ENCODE results near the gene EXOC6B.

The EXOC6B gene

DNA sequence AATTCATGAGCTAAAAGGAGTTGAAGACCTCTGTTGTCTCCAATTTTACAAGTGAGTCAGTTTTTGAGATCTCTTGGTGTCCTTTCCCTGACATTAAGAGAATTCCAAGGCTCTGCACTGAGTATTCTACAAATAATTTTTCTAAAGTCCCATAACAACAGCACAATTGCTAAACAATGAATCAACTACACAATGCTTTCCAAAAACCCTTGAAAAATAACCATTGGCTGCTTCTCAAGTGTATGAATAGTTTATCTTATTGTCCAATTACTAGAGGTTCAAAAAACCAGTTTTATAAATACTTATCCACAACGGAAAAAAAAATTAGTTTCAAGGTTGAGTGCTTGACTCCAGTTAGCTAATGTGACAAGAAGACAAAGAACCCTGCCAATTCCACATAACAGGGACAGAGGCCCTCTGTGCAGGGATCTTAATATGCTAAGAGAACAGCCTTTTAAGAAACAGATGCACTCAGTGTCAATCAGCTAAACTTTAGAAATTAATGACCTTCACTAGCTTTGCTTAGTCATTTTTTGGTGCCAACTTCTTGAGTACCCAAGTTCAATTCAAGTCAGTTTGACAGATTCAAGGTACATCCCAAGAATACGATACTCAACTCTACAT is 411.6 kb downstream of the EXOC6B start:
- no peak for ATAC-seq
- TF ChIP-seq CSDC2 (CRISPR knock-in tag; IDR thresholded peaks at IDR 0.05) (no peak), ISL1 (CRISPR knock-in tag; IDR thresholded peaks at IDR 0.05) (peak; percentile 29; the same call in 1 of the 2 replicates), TOX (CRISPR knock-in tag; IDR thresholded peaks at IDR 0.05; ENCODE audit: borderline replicate concordance) (no peak)

DNA sequence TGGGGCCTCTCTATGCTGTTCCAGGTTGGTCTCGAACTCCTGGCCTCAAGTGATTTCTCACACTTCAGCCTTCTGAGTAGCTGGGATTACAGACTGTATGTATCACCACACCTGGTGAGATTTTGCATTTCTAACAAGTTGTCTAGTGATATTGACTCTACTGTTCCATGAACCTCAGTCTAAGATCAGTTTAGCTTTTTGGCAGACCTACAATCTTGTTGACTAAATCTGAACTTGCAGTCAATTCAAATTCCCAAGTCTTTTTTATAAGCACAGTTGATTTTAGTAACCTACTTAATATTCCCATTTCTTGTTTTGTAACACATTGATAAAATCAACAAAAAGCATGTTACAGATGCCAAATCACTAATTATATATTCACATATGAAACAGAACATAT is 412.1 kb downstream of the EXOC6B start:
- TF ChIP-seq PPARA (CRISPR knock-in tag; IDR thresholded peaks at IDR 0.05; ENCODE audit: borderline replicate concordance) (no peak), TCF4 (CRISPR knock-in tag; IDR thresholded peaks at IDR 0.05; ENCODE audit: borderline replicate concordance) (no peak), ZFP3 (CRISPR knock-in tag; IDR thresholded peaks at IDR 0.05) (no peak), ESRRG (CRISPR knock-in tag; IDR thresholded peaks at IDR 0.05) (no peak), ZNF8 (CRISPR knock-in tag; IDR thresholded peaks at IDR 0.05) (no peak), CSDC2 (CRISPR knock-in tag; IDR thresholded peaks at IDR 0.05) (no peak), ZFP30 (CRISPR knock-in tag; IDR thresholded peaks at IDR 0.05) (no peak), OSR1 (CRISPR knock-in tag; IDR thresholded peaks at IDR 0.05) (no peak), TOX (CRISPR knock-in tag; IDR thresholded peaks at IDR 0.05; ENCODE audit: borderline replicate concordance) (no peak)
- TF ChIP-seq, protein P1, sequence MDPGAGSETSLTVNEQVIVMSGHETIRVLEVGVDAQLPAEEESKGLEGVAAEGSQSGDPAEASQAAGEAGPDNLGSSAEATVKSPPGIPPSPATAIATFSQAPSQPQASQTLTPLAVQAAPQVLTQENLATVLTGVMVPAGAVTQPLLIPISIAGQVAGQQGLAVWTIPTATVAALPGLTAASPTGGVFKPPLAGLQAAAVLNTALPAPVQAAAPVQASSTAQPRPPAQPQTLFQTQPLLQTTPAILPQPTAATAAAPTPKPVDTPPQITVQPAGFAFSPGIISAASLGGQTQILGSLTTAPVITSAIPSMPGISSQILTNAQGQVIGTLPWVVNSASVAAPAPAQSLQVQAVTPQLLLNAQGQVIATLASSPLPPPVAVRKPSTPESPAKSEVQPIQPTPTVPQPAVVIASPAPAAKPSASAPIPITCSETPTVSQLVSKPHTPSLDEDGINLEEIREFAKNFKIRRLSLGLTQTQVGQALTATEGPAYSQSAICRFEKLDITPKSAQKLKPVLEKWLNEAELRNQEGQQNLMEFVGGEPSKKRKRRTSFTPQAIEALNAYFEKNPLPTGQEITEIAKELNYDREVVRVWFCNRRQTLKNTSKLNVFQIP (CRISPR knock-in tag; IDR thresholded peaks at IDR 0.05; ENCODE audit: borderline replicate concordance, low read depth): no peak

DNA sequence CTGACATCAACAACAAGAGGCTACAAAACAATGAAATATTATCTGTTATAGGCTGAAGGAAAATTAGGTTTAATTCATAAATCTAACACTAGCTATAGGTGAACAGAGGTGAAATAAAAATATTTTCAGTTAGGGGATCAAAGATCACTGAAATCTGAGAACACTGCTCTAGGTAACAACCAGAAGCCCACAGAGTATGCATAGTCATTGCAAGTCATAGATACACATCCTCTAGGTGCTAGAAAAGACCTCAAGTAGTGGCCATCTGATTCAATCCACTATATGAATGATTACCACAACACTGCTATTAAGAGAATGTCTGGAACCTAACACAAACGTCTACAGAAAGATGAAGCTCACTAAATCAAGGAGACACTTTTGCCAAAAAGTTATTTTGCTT is 413.6 kb downstream of the EXOC6B start:
- TF ChIP-seq PPARA (CRISPR knock-in tag; IDR thresholded peaks at IDR 0.05; ENCODE audit: borderline replicate concordance): no peak
- no peak for TF ChIP-seq RARB (CRISPR knock-in tag; IDR thresholded peaks at IDR 0.05)
- TF ChIP-seq ISL1 (CRISPR knock-in tag; IDR thresholded peaks at IDR 0.05): no peak
- no peak for TF ChIP-seq ARNTL (CRISPR knock-in tag; IDR thresholded peaks at IDR 0.05; ENCODE audit: borderline replicate concordance, low read depth)
- TF ChIP-seq, protein P2, sequence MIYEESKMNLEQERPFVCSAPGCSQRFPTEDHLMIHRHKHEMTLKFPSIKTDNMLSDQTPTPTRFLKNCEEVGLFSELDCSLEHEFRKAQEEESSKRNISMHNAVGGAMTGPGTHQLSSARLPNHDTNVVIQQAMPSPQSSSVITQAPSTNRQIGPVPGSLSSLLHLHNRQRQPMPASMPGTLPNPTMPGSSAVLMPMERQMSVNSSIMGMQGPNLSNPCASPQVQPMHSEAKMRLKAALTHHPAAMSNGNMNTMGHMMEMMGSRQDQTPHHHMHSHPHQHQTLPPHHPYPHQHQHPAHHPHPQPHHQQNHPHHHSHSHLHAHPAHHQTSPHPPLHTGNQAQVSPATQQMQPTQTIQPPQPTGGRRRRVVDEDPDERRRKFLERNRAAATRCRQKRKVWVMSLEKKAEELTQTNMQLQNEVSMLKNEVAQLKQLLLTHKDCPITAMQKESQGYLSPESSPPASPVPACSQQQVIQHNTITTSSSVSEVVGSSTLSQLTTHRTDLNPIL (CRISPR knock-in tag; IDR thresholded peaks at IDR 0.05; ENCODE audit: low read depth): no peak
- no peak for TF ChIP-seq TCF4 (CRISPR knock-in tag; IDR thresholded peaks at IDR 0.05; ENCODE audit: borderline replicate concordance)
- TF ChIP-seq TOX (CRISPR knock-in tag; IDR thresholded peaks at IDR 0.05; ENCODE audit: borderline replicate concordance): no peak
- TF ChIP-seq BACH2 (CRISPR knock-in tag; IDR thresholded peaks at IDR 0.05; ENCODE audit: borderline replicate concordance): no peak
- no peak for TF ChIP-seq ZFP30 (CRISPR knock-in tag; IDR thresholded peaks at IDR 0.05)
- no peak for TF ChIP-seq ZFP3 (CRISPR knock-in tag; IDR thresholded peaks at IDR 0.05)
- no peak for TF ChIP-seq OSR1 (CRISPR knock-in tag; IDR thresholded peaks at IDR 0.05)
- TF ChIP-seq ZC3H10 (CRISPR knock-in tag; IDR thresholded peaks at IDR 0.05): no peak
- no peak for TF ChIP-seq GLIS3 (CRISPR knock-in tag; IDR thresholded peaks at IDR 0.05)
- no peak for TF ChIP-seq SNAI2 (CRISPR knock-in tag; IDR thresholded peaks at IDR 0.05)
- no peak for TF ChIP-seq ESRRG (CRISPR knock-in tag; IDR thresholded peaks at IDR 0.05)
- TF ChIP-seq CSDC2 (CRISPR knock-in tag; IDR thresholded peaks at IDR 0.05): no peak
- TF ChIP-seq, protein P3, sequence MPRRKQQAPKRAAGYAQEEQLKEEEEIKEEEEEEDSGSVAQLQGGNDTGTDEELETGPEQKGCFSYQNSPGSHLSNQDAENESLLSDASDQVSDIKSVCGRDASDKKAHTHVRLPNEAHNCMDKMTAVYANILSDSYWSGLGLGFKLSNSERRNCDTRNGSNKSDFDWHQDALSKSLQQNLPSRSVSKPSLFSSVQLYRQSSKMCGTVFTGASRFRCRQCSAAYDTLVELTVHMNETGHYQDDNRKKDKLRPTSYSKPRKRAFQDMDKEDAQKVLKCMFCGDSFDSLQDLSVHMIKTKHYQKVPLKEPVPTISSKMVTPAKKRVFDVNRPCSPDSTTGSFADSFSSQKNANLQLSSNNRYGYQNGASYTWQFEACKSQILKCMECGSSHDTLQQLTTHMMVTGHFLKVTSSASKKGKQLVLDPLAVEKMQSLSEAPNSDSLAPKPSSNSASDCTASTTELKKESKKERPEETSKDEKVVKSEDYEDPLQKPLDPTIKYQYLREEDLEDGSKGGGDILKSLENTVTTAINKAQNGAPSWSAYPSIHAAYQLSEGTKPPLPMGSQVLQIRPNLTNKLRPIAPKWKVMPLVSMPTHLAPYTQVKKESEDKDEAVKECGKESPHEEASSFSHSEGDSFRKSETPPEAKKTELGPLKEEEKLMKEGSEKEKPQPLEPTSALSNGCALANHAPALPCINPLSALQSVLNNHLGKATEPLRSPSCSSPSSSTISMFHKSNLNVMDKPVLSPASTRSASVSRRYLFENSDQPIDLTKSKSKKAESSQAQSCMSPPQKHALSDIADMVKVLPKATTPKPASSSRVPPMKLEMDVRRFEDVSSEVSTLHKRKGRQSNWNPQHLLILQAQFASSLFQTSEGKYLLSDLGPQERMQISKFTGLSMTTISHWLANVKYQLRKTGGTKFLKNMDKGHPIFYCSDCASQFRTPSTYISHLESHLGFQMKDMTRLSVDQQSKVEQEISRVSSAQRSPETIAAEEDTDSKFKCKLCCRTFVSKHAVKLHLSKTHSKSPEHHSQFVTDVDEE (CRISPR knock-in tag; IDR thresholded peaks at IDR 0.05): no peak
- TF ChIP-seq ZNF70 (CRISPR knock-in tag; IDR thresholded peaks at IDR 0.05): no peak
- TF ChIP-seq ZNF565 (CRISPR knock-in tag; conservative IDR thresholded peaks at IDR 0.05; ENCODE audit: low read depth): no peak
- TF ChIP-seq ZNF8 (CRISPR knock-in tag; IDR thresholded peaks at IDR 0.05): no peak
- no peak for ATAC-seq

More for the DNA sequence above, 412.1 kb downstream of the EXOC6B start:
- no peak for ATAC-seq

DNA sequence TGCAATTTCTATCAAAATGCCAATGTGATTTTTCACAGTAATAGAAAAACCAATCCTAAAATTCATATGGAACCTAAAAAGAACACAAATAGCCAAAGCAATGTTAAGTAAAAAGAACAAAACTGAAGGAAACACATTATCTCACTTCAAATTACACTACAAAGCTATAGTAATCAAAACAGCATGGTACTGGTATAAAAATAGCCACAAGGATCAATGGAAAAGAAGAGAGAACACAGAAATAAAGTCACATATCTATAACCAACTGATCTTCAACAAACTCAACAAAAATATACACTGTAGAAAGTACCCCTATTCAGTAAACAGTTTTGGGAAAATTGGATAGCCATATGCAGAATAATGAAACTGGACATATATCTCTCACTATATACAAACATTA is 426.0 kb downstream of the EXOC6B start:
- ATAC-seq: no peak
- TF ChIP-seq BACH2 (CRISPR knock-in tag; IDR thresholded peaks at IDR 0.05; ENCODE audit: borderline replicate concordance) (no peak), PPARA (CRISPR knock-in tag; IDR thresholded peaks at IDR 0.05; ENCODE audit: borderline replicate concordance) (no peak), OSR1 (CRISPR knock-in tag; IDR thresholded peaks at IDR 0.05) (no peak), ZFP30 (CRISPR knock-in tag; IDR thresholded peaks at IDR 0.05) (no peak), ARNTL (CRISPR knock-in tag; IDR thresholded peaks at IDR 0.05; ENCODE audit: borderline replicate concordance, low read depth) (no peak), TOX (CRISPR knock-in tag; IDR thresholded peaks at IDR 0.05; ENCODE audit: borderline replicate concordance) (no peak), ZNF8 (CRISPR knock-in tag; IDR thresholded peaks at IDR 0.05) (no peak), RARB (CRISPR knock-in tag; IDR thresholded peaks at IDR 0.05) (no peak), CSDC2 (CRISPR knock-in tag; IDR thresholded peaks at IDR 0.05) (no peak), ZNF565 (CRISPR knock-in tag; conservative IDR thresholded peaks at IDR 0.05; ENCODE audit: low read depth) (no peak), ZC3H10 (CRISPR knock-in tag; IDR thresholded peaks at IDR 0.05) (no peak), ZNF70 (CRISPR knock-in tag; IDR thresholded peaks at IDR 0.05) (no peak)
- TF ChIP-seq, protein P3 (CRISPR knock-in tag; IDR thresholded peaks at IDR 0.05): no peak
- TF ChIP-seq, protein P4, sequence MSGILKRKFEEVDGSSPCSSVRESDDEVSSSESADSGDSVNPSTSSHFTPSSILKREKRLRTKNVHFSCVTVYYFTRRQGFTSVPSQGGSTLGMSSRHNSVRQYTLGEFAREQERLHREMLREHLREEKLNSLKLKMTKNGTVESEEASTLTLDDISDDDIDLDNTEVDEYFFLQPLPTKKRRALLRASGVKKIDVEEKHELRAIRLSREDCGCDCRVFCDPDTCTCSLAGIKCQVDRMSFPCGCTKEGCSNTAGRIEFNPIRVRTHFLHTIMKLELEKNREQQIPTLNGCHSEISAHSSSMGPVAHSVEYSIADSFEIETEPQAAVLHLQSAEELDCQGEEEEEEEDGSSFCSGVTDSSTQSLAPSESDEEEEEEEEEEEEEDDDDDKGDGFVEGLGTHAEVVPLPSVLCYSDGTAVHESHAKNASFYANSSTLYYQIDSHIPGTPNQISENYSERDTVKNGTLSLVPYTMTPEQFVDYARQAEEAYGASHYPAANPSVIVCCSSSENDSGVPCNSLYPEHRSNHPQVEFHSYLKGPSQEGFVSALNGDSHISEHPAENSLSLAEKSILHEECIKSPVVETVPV (CRISPR knock-in tag; IDR thresholded peaks at IDR 0.05): no peak

All from SK-N-SH treated with all-trans-retinoic acid at 6 μM for 48 hours (cell line).